ENCODE measurements around the gene GPR35.
"Not testable (repeated sequence)": the region's sequence is repeated elsewhere in the genome, so short reads cannot be mapped to it uniquely, and the experiment has no call there.

Gene GPR35

GRCh38 chr2:240639566-240639965 is 14.3 kb downstream of the GPR35 start:
- DNase-seq (ENCODE audit: low spot score), result no peak

GRCh38 chr2:240640939-240641338 is 15.7 kb downstream of the GPR35 start:
- peak; percentile 79 for DNase-seq (ENCODE audit: low spot score)

DNA sequence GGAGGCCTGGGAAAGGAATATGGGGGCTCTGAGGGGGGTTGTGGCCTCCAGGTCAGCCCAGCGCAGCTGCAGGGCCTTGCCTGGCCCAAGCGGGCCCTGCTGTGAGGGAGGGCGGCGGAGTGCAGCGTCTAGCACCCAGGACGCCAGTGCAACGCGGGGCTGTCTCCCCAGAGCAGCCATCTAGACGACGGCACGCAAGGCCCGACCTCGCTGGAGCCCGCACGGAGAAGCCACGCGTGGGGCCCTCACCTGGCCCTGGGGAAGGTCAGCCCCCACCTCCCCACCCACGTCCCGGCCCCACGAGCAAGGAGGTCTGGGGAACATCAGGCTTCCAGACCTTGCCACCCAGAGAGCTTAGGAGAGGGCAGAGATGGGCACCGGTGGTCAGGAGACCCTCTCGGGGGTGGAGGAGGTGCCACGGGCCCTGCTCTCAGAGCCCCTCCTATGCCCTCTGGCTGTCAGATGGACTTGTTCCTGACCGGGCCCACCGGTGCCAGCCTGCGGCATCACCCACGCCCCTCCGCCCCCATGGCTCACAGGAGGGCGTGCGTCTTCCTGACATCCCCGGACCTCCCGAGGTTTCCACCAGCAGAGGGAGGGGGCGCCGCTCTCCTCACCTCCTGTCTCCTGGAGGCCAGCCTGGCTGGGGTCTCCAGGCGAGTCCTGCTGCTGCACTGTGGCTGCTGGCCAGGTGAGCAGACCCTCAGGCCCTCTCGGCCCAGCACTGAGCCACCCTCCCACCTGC is 17.0 kb downstream of the GPR35 start:
- peak; percentile 5 for DNase-seq (ENCODE audit: low spot score)

- peak; percentile 4 for DNase-seq (ENCODE audit: low spot score)
Measured at GRCh38 chr2:240642806-240643092, 17.5 kb downstream of the GPR35 start.

DNA sequence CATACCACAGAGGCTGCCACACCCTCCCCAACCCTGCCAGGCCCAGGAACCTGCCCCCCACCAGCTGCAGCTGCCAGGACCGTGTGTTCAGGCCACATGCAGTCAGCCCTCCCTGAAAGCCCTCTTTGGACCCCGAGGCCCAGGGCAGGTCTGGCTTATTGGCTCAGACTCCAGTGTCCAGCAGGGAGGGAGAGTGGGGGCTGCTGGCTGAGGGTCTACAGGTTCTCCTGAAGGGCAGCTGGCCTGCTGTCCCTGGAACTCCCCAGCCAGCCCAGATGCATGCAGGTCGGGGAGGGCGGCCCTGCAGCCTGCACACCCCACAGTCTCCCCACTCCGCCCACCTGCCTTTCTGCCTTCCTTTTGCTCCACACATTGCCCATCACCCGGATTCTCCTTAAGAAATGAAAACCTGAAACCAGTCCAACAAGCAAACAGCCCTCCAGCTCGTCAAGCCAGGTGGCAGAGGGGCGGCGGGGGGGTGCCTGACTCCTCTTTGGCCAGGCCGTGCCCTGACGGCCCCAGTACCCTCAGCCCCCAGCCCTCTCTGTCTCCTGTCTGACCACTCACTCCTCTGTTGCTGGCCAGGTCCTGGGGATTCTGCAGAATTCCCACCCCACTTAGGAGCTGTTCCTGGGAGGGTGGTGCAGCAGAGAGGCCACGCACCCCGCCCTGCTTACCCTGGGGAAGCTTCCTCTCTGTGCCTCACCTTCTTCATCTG is 18.0 kb downstream of the GPR35 start:
- peak; percentile 9 for DNase-seq (ENCODE audit: low spot score)

DNA sequence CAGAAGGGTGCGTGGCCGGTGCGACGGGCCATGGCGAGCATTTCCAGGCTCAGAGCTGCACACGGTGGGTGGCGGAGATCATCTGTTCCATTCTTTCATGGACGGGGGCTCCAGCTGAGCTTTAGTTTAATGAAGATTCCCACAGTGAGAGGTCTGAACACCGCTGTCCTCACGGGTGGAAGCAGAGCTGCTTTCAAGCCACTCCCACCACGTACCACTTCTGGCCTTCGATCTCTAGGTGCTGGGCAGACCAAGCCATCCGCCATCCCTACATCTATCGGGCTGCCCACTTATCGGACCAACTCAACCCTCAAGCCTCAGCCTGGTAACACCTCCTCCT is 18.5 kb downstream of the GPR35 start:
- peak; percentile 4 for DNase-seq (ENCODE audit: low spot score)

DNA sequence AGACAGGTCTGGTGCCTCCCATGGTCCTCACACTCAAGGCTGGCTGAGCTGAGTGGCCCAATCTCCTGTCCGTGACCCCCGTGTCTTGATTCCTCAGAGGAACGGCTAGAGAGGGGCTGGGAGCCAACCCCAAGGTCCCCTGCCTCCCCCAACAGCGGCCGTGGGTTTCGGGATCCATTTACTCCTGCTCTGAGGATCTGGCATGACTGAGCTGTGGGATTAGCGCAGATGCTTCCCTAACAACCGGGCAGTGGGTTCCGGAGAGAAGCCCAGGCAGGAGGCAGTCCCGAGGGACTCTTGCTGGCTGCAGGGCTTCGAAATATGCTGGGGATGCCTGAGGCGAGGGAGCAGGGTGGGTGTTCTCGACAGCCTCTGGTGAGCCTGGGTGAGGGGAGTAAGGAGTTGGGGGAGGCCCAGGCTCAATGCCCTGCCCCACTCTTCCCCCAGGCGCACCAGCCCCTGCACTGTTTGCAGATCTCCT is 18.9 kb downstream of the GPR35 start:
- DNase-seq (ENCODE audit: low spot score), result peak; percentile 5

DNA sequence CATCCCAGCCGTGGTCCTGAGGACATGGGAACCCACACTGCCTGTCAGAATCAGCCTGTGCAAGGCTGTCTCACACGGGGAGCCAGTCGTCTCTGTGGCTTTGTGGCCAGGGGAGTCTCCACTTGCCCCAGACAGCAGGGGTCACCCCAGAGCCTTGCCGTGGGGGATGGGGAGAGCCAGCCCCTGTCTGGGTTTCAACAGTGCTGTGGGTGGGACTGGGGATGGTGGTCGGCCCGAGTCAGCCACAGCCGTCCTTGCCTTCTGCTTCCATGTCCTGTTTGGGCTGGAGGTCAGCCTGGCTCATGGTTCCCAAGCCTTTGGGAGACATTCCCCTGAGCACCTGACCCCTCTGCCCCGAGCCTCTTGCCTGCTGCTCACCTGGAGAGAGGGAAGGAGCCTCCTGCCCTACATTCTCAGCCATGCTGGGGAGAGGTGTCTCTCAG is 19.6 kb downstream of the GPR35 start:
- DNase-seq (ENCODE audit: low spot score), result peak; percentile 4

DNA sequence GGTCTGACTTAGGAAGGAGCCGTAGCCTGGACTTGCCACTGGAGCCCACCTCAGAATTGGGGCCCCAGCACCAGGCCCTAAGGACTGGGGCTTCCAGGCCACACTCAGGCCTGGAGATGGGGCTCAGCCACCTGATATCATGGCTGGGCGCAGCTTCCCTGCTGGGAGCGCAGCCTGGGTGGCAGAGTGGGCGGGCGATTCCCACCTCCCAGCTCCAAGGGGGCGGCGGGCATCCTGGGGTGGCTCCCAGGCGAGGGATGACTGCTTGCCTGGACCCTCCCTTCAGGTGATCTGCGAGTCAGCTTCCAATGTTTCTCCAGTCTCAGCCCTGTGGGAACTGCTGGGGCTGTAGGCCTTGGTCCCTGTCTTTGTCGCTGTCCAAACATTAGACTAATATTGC is 20.1 kb downstream of the GPR35 start:
- DNase-seq (ENCODE audit: low spot score), result peak; percentile 4

DNA sequence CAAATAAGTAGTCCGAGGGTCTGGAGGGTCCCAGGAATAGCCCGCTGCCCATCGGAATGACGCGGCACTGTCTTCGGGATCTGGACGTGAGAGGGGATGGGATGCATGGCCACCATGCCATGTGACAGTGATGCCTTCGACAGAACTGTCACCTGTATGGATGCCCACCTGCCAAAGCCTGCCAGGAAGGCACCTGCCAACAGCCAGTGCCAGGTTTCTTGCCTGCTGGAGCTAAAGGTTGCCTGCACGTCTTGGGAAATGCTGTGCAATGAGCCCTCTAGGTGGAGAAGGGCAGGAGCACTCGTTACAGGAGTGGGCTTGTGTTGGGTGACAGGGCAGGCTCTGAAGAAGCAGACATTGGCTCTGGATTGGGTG is 20.5 kb downstream of the GPR35 start:
- DNase-seq (ENCODE audit: low spot score), result peak; percentile 3

DNA sequence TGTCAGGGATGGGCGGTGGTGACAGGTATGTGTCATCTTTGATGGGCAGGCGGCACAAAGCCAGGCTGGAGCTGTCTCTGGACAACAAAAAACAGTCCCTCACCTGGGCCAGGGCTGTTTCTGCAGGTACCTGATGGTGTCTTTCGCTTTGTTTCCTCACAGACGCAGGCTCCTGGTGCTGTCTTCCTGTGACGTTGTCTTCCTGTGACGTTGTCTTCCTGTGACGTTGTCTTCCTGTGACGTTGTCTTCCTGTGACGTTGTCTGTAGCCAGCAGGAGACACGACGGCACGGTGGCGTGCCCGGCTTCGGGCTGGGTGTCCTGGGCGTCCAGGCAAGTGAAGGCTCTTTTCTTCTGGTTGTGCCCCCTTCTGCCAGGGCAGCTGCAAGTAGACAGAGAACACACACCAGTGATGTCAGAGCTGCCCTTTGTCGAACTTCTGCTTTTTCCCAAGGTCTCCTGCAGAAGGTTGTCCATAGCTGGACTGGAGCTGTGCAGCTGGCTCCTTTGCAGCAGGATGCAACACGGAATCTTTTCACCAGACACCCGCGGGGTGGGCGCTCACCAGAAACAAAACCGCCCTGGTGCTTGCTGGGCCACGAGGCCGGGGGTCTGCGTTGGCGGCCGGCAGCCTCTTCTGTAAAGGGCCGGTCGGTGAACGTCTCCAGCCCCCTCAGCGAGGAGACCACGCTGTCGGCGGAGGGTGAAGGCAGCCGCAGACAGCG is 21.1 kb downstream of the GPR35 start:
- peak; percentile 5 for DNase-seq (ENCODE audit: low spot score)

- peak; percentile 3 for DNase-seq (ENCODE audit: low spot score)
Measured at GRCh38 chr2:240646900-240647502, 21.7 kb downstream of the GPR35 start.

- DNase-seq (ENCODE audit: low spot score), result peak; percentile 3
Measured at GRCh38 chr2:240647503-240648154, 22.3 kb downstream of the GPR35 start.

DNA sequence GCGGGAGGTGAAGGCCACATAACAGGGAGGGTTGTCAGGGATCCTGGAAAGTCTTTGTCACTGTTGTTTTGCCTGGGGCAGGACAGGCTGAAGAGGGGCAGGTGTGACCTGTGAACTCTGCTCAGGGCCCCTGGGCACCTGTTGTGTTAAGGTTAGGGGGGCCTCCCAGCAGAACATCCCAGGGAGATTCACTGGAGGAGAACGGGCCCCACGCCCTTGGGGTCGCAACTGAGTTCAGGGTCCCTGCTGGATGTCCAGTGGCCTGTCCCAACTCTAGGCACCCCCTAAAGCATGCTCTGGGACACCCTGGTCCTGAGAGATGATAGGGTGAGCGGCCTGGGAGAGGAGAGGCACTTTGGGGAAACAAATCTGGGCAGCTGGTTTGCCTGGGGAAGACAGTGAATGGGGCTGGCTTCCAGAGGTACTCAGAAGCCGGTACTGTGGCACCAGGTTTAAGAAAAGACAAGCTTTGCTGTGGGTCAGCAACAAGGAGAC is 22.9 kb downstream of the GPR35 start:
- peak; percentile 2 for DNase-seq (ENCODE audit: low spot score)

GRCh38 chr2:240648650-240649275 is 23.5 kb downstream of the GPR35 start:
- DNase-seq (ENCODE audit: low spot score), result peak; percentile 8

DNA sequence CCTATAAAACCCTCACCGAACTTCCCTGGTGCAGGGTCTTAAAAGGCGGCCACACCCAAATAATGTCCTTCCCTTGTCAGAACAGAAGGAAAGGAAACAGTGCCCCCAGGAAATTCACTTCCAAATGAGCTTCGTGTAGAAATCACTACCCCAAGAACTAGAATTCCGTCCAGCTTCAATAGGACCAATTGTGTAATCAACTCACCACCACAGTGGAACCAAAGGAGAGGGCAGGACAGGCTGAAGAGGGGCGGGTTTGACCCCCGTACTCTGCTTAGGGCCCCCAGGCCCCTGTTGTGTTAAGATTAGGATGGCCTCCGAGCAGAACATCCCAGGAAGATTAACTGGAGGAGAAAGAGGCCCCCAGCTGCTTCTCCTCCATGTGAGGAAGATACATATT is 24.1 kb downstream of the GPR35 start:
- DNase-seq (ENCODE audit: low spot score), result no peak

DNA sequence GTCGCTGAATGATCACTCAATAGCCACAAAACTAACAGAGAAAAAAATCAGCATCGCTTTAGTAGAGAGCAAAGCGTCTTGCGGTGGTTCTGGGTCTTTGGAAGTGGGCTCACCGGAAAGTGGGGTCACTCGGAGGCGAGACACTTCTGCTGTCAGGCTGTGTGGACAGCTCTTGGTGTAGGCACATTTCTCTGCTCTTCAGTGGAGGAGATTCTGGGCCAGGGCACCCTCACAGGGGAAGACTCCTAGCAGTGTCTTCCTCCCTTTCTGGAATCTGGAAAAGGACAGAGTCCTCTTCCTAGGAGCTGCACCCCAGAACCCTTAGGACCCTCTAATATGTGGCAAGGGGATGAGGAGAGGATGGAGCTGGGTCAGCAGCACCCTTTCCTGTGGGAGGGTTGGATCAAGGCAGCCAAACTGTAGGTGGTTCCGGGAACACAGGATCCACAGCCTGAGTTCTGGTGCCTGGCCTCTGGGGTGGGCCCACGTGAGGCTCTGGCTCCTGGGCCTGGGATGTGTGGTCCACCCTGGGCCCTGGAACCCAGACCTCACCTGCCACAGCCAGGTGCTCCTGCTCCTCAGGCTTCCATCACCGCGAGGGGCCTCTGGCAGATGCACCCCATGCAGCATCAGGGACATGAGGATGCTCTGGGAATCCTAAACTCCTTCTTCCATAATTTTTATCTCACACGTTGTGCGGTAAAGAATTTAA is 25.1 kb downstream of the GPR35 start:
- no peak for DNase-seq (ENCODE audit: low spot score)

DNA sequence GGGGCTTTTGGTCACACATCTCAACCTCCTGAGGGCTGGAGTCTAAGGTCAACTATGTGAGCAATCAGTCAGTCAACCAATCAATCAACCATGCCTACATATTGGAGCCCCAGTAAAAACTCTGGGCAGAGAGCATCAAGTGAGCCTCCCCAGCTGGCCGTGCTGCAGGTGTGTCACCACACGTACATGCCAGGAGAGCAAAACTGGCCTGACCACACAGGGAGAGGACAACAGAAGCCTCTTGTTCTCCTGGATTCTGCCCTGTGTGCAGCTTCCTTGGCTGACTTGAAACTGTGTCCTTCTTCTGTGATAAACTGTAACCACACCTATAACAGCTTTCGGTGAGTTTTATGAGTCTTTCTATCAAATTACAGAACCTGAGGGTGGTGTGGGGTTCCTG is 25.9 kb downstream of the GPR35 start:
- no peak for DNase-seq (ENCODE audit: low spot score)

- peak; percentile 39 for DNase-seq (ENCODE audit: low spot score)
Measured at GRCh38 chr2:240655931-240656886, 30.9 kb downstream of the GPR35 start.

- not testable (repeated sequence) for DNase-seq (ENCODE audit: low spot score)
Measured at GRCh38 chr2:240659883-240660282, 34.6 kb downstream of the GPR35 start.
